GM12878 (cell line): ENCODE measurements around the gene ACTL6B. TPM values are rescaled to one million over a fixed set of nuclear protein-coding genes. Genes with fewer than 3 reads are reported as not detected.

Source experiments
- ATAC-seq: fragments of 200-7000 bp; cut with Tn5 transposase; 3 replicates; pipeline ENCODE4 v1.9.1; 2020; ENCODE audit warnings: mild to moderate bottlenecking, moderate library complexity
- BruUV-seq: library from RNA; stranded (reverse); fragments of 400-500 nt; replicated peaks from 2 replicates; lab custom pipeline; 2021; lab: Mats Ljungman, UMichigan
- CTCF ChIA-PET: fragments of 300-600 bp; sonication (Branson Sonifier 250); formaldehyde crosslinking; extraction: SDS; loops from one replicate; lab custom pipeline; 2021; ENCODE audit warnings: inconsistent platforms; lab: Yijun Ruan, JAX
- POLR2A ChIA-PET: fragments of 350-600 bp; formaldehyde crosslinking; extraction: SDS; loops from one replicate; lab custom pipeline; 2021; ENCODE audit warnings: inconsistent platforms; lab: Charles Lee
- RAD21 ChIA-PET: fragments of 300-600 bp; sonication (Branson Sonifier 250); formaldehyde crosslinking; loops from one replicate; lab custom pipeline; 2023; ENCODE audit warnings: antibody characterized with exemption; ENCODE audit not compliant: unreplicated experiment; lab: Charles Lee
- SMC1A ChIA-PET: fragments of 300-600 bp; sonication (Branson Sonifier 250); formaldehyde crosslinking; loops from one replicate; lab custom pipeline; 2023; ENCODE audit not compliant: unreplicated experiment, uncharacterized antibody; lab: Charles Lee
- DNase-seq: peaks from one replicate; pipeline ENCODE4 v3.0.0-alpha.2; 2011; ENCODE audit warnings: low read depth, low spot score
- FAIRE-seq: peaks from 3 replicates; lab custom pipeline; 2011; peaks lifted over from hg19 to GRCh38; lab: Jason Lieb, UNC
- H2AFZ ChIP-seq: 2 replicates; pipeline ENCODE4 v1.6.0; 2011; ENCODE audit warnings: low read depth, low read length, control low read depth; ENCODE audit not compliant: control insufficient read depth
- H3K27ac ChIP-seq: 2 replicates; pipeline ENCODE4 v1.5.1; 2011; ENCODE audit warnings: control low read depth; ENCODE audit not compliant: control insufficient read depth, insufficient read depth
- H3K27me3 ChIP-seq, 2 experiments: replicated peaks in 1 of 2; 2 replicates each; pipeline versions ENCODE4 v1.6.0 to v1.6.1; 2011; ENCODE audit warnings: low read length in 1 of 2; ENCODE audit not compliant: control insufficient read depth in 2 of 2, insufficient read depth in 2 of 2
- H3K36me3 ChIP-seq, 2 experiments: 2 replicates each; pipeline ENCODE4 v1.5.1; 2011; ENCODE audit warnings: low read length in 1 of 2; ENCODE audit not compliant: control insufficient read depth in 2 of 2, insufficient read depth in 2 of 2
- H3K4me1 ChIP-seq: 2 replicates; pipeline ENCODE4 v1.6.1; 2011; ENCODE audit warnings: mild to moderate bottlenecking, low read length, moderate library complexity, mixed read lengths; ENCODE audit not compliant: control insufficient read depth, insufficient read depth
- H3K4me2 ChIP-seq: 2 replicates; pipeline ENCODE4 v1.6.0; 2011; ENCODE audit warnings: control low read depth; ENCODE audit not compliant: control insufficient read depth, insufficient read depth
- H3K4me3 ChIP-seq: fragments of 200-600 bp; sonication (generic); 2 replicates; pipeline ENCODE4 v1.5.1; 2016
- H3K79me2 ChIP-seq: 2 replicates; pipeline ENCODE4 v1.6.0; 2011; ENCODE audit warnings: low read length; ENCODE audit not compliant: control insufficient read depth, insufficient read depth
- H3K9ac ChIP-seq: 2 replicates; pipeline ENCODE4 v1.8.0; 2011; ENCODE audit warnings: low read length, control low read depth, mixed read lengths; ENCODE audit not compliant: control insufficient read depth, insufficient read depth
- H3K9me3 ChIP-seq: replicated peaks from 3 replicates; pipeline ENCODE4 v1.5.1; 2011; ENCODE audit warnings: mild to moderate bottlenecking, low read length; ENCODE audit not compliant: control insufficient read depth, insufficient read depth
- H4K20me1 ChIP-seq: 2 replicates; pipeline ENCODE4 v1.6.0; 2011; ENCODE audit not compliant: control insufficient read depth, insufficient read depth
- BACH1 ChIP-seq: fragments of 450-650 bp; IDR thresholded peaks from 2 replicates; pipeline ENCODE4 v1.6.1; 2017; ENCODE audit warnings: mild to moderate bottlenecking, borderline replicate concordance
- BHLHE40 ChIP-seq, 2 experiments: fragments of 450-650 bp in 1 of 2; IDR thresholded peaks; 2 replicates each; pipeline ENCODE4 v1.6.1; 2011 to 2017; ENCODE audit warnings: low read depth in 2 of 2, borderline replicate concordance in 1 of 2, improper control_type of control experiment in 1 of 2, low read length in 1 of 2, mild to moderate bottlenecking in 1 of 2
- CREM ChIP-seq: IDR thresholded peaks from 2 replicates; pipeline ENCODE4 v1.6.1; 2014; ENCODE audit warnings: antibody characterized with exemption, low read depth
- DPF2 ChIP-seq: fragments of 450-650 bp; IDR thresholded peaks from 2 replicates; pipeline ENCODE4 v1.6.1; 2017; ENCODE audit warnings: mild to moderate bottlenecking
- FOS ChIP-seq: IDR thresholded peaks from 3 replicates; pipeline ENCODE4 v1.6.1; 2011; ENCODE audit warnings: borderline replicate concordance; ENCODE audit not compliant: insufficient read length; ENCODE audit errors: extremely low read depth
- GATAD2B ChIP-seq: fragments of 450-650 bp; conservative IDR thresholded peaks from 2 replicates; pipeline ENCODE4 v1.6.1; 2017; ENCODE audit warnings: low read depth, mild to moderate bottlenecking, moderate library complexity
- IKZF1 ChIP-seq: fragments of 450-650 bp; conservative IDR thresholded peaks from 2 replicates; pipeline ENCODE4 v1.6.1; 2017; ENCODE audit warnings: antibody characterized with exemption, mild to moderate bottlenecking
- LARP7 ChIP-seq: fragments of 450-650 bp; IDR thresholded peaks from 2 replicates; pipeline ENCODE4 v1.6.1; 2017; ENCODE audit warnings: mild to moderate bottlenecking
- MEF2A ChIP-seq: IDR thresholded peaks from 2 replicates; pipeline ENCODE4 v1.6.1; 2011; ENCODE audit warnings: low read depth, mild to moderate bottlenecking, low read length, moderate library complexity; ENCODE audit not compliant: insufficient read depth
- POLR2A ChIP-seq: IDR thresholded peaks from 2 replicates; pipeline ENCODE4 v1.6.1; 2011; ENCODE audit warnings: low read depth, mild to moderate bottlenecking, low read length
- RAD21 ChIP-seq: IDR thresholded peaks from 2 replicates; pipeline ENCODE4 v1.6.1; 2011; ENCODE audit warnings: mild to moderate bottlenecking, low read depth, low read length, moderate library complexity; ENCODE audit not compliant: insufficient read depth
- RFX5 ChIP-seq: IDR thresholded peaks from 2 replicates; pipeline ENCODE4 v1.6.1; 2011; ENCODE audit warnings: low read depth, low read length, improper control_type of control experiment
- SMC3 ChIP-seq: IDR thresholded peaks from 2 replicates; pipeline ENCODE4 v1.6.1; 2011; ENCODE audit warnings: low read length, improper control_type of control experiment, borderline replicate concordance
- ZNF217 ChIP-seq: fragments of 450-650 bp; IDR thresholded peaks from 2 replicates; pipeline ENCODE4 v1.6.1; 2017; ENCODE audit warnings: antibody characterized with exemption, mild to moderate bottlenecking
- ZNF384 ChIP-seq: IDR thresholded peaks from 2 replicates; pipeline ENCODE4 v1.6.1; 2012; ENCODE audit warnings: low read depth, mild to moderate bottlenecking, low read length, improper control_type of control experiment, borderline replicate concordance
- WGBS: methylation state at CpG from one replicate; pipeline ENCODE4 v1.1.6; 2016; ENCODE audit warnings: low lambda C conversion rate; ENCODE audit not compliant: insufficient replicate concordance, insufficient coverage; ENCODE audit errors: missing lambda C conversion rate; 5-methylcytosine and 5-hydroxymethylcytosine counted together
- in situ Hi-C: fragments of 300-500 bp; cut with MboI; formaldehyde crosslinking; loops from 9 replicates; pipeline ENCODE4 v1.14.3; 2018; ENCODE audit warnings: mixed read lengths
- intact Hi-C: fragments of 100-400 bp; cut with micrococcal nuclease; formaldehyde crosslinking; loops from one replicate; pipeline ENCODE4 v1.14.2; 2022; ENCODE audit not compliant: unreplicated experiment
- polyA plus RNA-seq, 11 experiments: library from polyadenylated mRNA; depleted of rRNA in 4 of 11; unstranded in 6 of 11; stranded (reverse) in 5 of 11; fragments of >200 nt; fragmentation: Nextera tagmentation in 4 of 11; fragmentation: Illumina TruSeq in 1 of 11; extraction: Ambion mirVana in 4 of 11; extraction: Trizol in 1 of 11; gene quantifications; 1 replicate in 1 of 11; 2 replicates in 10 of 11; pipeline versions ENCODE4 v1.2.1 to v1.2.3, GENCODE V29; 2011 to 2016; ENCODE audit warnings: inconsistent platforms in 2 of 11, missing spikeins in 2 of 11, low read depth in 1 of 11
- total RNA-seq, 4 experiments: library from RNA; depleted of rRNA in 3 of 4; stranded (reverse); fragments of >200 nt in 3 of 4; fragmentation: Illumina TruSeq in 1 of 4; extraction: Trizol in 1 of 4; gene quantifications; 2 replicates each; pipeline versions ENCODE4 v1.2.1 to v1.2.3, GENCODE V29; 2013 to 2021
- TF ChIP-seq, protein P1 (sequence below): IDR thresholded peaks from 2 replicates; pipeline ENCODE4 v1.6.1; 2012; ENCODE audit warnings: low read depth, low read length, improper control_type of control experiment
- TF ChIP-seq, protein P2 (sequence below), 3 experiments: IDR thresholded peaks in 2 of 3; conservative IDR thresholded peaks in 1 of 3; 2 replicates each; pipeline ENCODE4 v1.5.1; 2011; ENCODE audit warnings: low read depth in 3 of 3, low read length in 3 of 3, mild to moderate bottlenecking in 3 of 3, control low read depth in 2 of 3, moderate library complexity in 2 of 3, inconsistent platforms in 1 of 3, mixed read lengths in 1 of 3; ENCODE audit not compliant: control insufficient read depth in 2 of 3, insufficient read depth in 1 of 3; ENCODE audit errors: extremely low read depth in 1 of 3
- TF ChIP-seq, protein P3 (sequence below): fragments of 450-650 bp; formaldehyde crosslinking; IDR thresholded peaks from 2 replicates; pipeline ENCODE4 v1.4.0; 2022; ENCODE audit warnings: mild to moderate bottlenecking, moderate library complexity

ACTL6B gene
- total and polyA plus RNA-seq, 10 of the 15 experiments (the other 5 are each of a cell fraction or from before 2014, with no cell fraction given): not detected

DNA sequence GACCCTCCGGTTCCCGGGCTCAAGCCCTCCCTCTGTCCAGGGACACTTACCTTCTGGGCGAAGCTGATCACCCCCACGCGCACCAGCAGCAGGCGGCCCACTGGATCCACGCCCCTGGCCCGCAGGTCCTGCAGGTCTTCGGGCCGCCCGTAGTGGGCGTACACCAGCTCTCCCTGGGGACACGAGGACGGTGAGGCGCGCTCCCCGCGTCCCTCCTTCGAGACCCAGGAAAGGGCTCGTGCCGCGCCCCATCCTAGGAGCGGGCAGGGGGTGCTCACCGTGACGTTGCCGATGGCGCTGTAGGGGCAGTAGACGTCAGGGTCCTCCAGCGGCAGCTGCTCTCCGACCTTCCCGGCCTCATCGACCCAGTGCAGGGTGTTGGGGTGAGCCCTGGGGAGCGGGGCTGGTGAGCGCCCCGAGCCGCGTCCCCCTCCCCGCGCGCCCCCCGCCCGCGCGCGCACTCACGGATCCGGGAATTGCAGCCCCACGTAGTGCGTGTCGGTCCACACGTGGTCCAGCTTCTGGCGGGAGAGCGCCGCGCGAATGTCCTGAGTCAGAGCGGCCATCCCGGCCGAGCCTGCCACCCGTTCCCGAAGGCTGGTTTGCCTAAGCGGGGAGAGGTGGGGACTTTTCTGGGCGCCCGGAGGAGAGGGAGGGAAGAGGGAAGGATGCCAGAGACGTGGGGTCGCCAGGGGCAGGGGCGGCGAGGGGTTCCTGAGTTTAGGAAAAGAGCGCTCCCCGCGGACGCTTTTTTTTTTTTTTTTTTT lies 23.1 kb downstream of the ACTL6B start:
- H3K36me3 ChIP-seq: no peaks in the 10 kb centered on the region
- H3K4me1 ChIP-seq: peaks cover 6% of the 10 kb centered on the region
- no peaks in the 10 kb centered on the region; a peak in 1 of 4 replicates for H3K27me3 ChIP-seq
- 1% methylated on average over 40 of the region's 72 CpGs for WGBS
- no peaks in the 10 kb centered on the region for H3K79me2 ChIP-seq
- H4K20me1 ChIP-seq: no peaks in the 10 kb centered on the region
- in situ Hi-C loops (no loop called here), intact Hi-C loops (loop anchor here (1.0 to 5.0 kb wide), 3 partner anchors 42 to 74 kb away; partner anchors contain the start of genes GIGYF1 and POP7)
- no TSS peak for BruUV-seq
- ATAC-seq (peak; percentile 84), FAIRE-seq (no peak), DNase-seq (no peak)
- peak overlapping the region; percentile 68 for H3K9ac ChIP-seq
- RAD21 ChIA-PET: interaction anchor here (0.6 to 0.9 kb wide), 3 partner anchors 10 to 59 kb away, joined by 3 to 4 read pairs (median 3); partner anchors contain the start of gene MOSPD3
- POLR2A ChIA-PET: interaction anchor here (0.7 to 1.2 kb wide), 3 partner anchors 45 to 48 kb away, joined by 4 to 7 read pairs (median 5); partner anchors contain the start of gene FBXO24
- peak overlapping the region; percentile 95 for H3K4me2 ChIP-seq
- CTCF ChIA-PET: interaction anchor here (0.6 to 3.9 kb wide), 15 partner anchors 9 to 715 kb away, joined by 3 to 46 read pairs (median 4); partner anchors contain the start of genes FBXO24 and MOSPD3
- H3K4me3 ChIP-seq: peak overlapping the region; percentile 76
- SMC1A ChIA-PET: interaction anchor here (0.9 to 2.0 kb wide), 5 partner anchors 40 to 59 kb away, joined by 3 to 5 read pairs (median 4); partner anchors contain the start of genes FBXO24 and GNB2
- H2AFZ ChIP-seq: peak overlapping the region; percentile 84
- peak overlapping the region; percentile 24; the same call in 1 of the 2 replicates for H3K27ac ChIP-seq
- no peaks in the 10 kb centered on the region for H3K9me3 ChIP-seq
- TF ChIP-seq FOS (no peak), ZNF217 (no peak), RFX5 (no peak), POLR2A (peak; percentile 70), CREM (no peak), BHLHE40 (IDR thresholded peaks at IDR 0.05; ENCODE audit: borderline replicate concordance in 1 of 2, low read depth in 2 of 2, low read length in 1 of 2) (peak in 1 of 2 experiments; percentile 72; a peak in 1 of 4 replicates), SMC3 (0 out of 2 replicates have a peak, but pooled peaks have one; percentile 3), BACH1 (0 out of 2 replicates have a peak, but pooled peaks have one; percentile 34), IKZF1 (peak; percentile 48), LARP7 (peak; percentile 27; the same call in 1 of the 2 replicates), MEF2A (no peak), GATAD2B (peak; percentile 58), RAD21 (no peak), ZNF384 (peak; percentile 70), DPF2 (0 out of 2 replicates have a peak, but pooled peaks have one; percentile 43)
- TF ChIP-seq, protein P1, sequence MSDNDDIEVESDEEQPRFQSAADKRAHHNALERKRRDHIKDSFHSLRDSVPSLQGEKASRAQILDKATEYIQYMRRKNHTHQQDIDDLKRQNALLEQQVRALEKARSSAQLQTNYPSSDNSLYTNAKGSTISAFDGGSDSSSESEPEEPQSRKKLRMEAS: peak; percentile 64; the same call in 1 of the 2 replicates
- TF ChIP-seq, protein P2, sequence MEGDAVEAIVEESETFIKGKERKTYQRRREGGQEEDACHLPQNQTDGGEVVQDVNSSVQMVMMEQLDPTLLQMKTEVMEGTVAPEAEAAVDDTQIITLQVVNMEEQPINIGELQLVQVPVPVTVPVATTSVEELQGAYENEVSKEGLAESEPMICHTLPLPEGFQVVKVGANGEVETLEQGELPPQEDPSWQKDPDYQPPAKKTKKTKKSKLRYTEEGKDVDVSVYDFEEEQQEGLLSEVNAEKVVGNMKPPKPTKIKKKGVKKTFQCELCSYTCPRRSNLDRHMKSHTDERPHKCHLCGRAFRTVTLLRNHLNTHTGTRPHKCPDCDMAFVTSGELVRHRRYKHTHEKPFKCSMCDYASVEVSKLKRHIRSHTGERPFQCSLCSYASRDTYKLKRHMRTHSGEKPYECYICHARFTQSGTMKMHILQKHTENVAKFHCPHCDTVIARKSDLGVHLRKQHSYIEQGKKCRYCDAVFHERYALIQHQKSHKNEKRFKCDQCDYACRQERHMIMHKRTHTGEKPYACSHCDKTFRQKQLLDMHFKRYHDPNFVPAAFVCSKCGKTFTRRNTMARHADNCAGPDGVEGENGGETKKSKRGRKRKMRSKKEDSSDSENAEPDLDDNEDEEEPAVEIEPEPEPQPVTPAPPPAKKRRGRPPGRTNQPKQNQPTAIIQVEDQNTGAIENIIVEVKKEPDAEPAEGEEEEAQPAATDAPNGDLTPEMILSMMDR (IDR thresholded peaks at IDR 0.05 in 2 of 3, conservative IDR thresholded peaks at IDR 0.05 in 1 of 3; ENCODE audit: control insufficient read depth in 2 of 3, extremely low read depth in 1 of 3, insufficient read depth in 1 of 3, low read depth in 3 of 3, low read length in 3 of 3): peak; percentile 47 to 64 (median 48)
- TF ChIP-seq, protein P3, sequence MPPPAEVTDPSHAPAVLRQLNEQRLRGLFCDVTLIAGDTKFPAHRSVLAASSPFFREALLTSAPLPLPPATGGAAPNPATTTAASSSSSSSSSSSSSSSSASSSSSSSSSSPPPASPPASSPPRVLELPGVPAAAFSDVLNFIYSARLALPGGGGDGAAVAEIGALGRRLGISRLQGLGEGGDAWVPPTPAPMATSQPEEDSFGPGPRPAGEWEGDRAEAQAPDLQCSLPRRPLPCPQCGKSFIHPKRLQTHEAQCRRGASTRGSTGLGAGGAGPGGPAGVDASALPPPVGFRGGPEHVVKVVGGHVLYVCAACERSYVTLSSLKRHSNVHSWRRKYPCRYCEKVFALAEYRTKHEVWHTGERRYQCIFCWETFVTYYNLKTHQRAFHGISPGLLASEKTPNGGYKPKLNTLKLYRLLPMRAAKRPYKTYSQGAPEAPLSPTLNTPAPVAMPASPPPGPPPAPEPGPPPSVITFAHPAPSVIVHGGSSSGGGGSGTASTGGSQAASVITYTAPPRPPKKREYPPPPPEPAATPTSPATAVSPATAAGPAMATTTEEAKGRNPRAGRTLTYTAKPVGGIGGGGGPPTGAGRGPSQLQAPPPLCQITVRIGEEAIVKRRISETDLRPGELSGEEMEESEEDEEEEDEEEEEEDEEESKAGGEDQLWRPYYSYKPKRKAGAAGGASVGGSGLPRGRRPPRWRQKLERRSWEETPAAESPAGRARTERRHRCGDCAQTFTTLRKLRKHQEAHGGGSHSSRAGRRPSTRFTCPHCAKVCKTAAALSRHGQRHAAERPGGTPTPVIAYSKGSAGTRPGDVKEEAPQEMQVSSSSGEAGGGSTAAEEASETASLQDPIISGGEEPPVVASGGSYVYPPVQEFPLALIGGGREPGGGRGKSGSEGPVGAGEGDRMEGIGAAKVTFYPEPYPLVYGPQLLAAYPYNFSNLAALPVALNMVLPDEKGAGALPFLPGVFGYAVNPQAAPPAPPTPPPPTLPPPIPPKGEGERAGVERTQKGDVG (CRISPR knock-in tag): no peak
